GM23338 (cell line): ENCODE data around the gene PHF21A. TPM values are rescaled to one million over a fixed set of nuclear protein-coding genes. Genes with fewer than 3 reads are reported as not detected.

Experiments used
- ATAC-seq: fragments of 200-7000 bp; cut with Tn5 transposase; 3 replicates; pipeline ENCODE4 v1.9.1; 2020
- DNase-seq: peaks from one replicate; pipeline ENCODE4 v3.0.0-alpha.2; 2015; ENCODE audit warnings: low spot score
- H2AFZ ChIP-seq: fragments of 200-600 bp; sonication (generic); 2 replicates; pipeline ENCODE4 v1.8.0; 2016; ENCODE audit warnings: antibody characterized with exemption, mild to moderate bottlenecking, moderate library complexity
- H3F3A ChIP-seq: fragments of 200-600 bp; sonication (generic); replicated peaks from 2 replicates; pipeline ENCODE4 v1.8.0; 2017; ENCODE audit warnings: antibody characterized with exemption, mixed run types, low read depth
- H3K27ac ChIP-seq: fragments of 200-600 bp; sonication (generic); 2 replicates; pipeline ENCODE4 v1.6.1; 2016; ENCODE audit warnings: low read depth
- H3K27me3 ChIP-seq: fragments of 200-600 bp; sonication (generic); 2 replicates; pipeline ENCODE4 v1.8.0; 2016; ENCODE audit warnings: mild to moderate bottlenecking, mixed run types, moderate library complexity; ENCODE audit not compliant: insufficient read depth
- H3K36me3 ChIP-seq: fragments of 200-600 bp; sonication (generic); 2 replicates; pipeline ENCODE4 v1.8.0; 2016; ENCODE audit warnings: mild to moderate bottlenecking; ENCODE audit not compliant: insufficient read depth
- H3K4me1 ChIP-seq: fragments of 200-600 bp; sonication (generic); 2 replicates; pipeline ENCODE4 v1.8.0; 2016; ENCODE audit warnings: mild to moderate bottlenecking, moderate library complexity; ENCODE audit not compliant: insufficient read depth
- H3K4me2 ChIP-seq: fragments of 200-600 bp; sonication (generic); 2 replicates; pipeline ENCODE4 v1.7.1; 2017; ENCODE audit warnings: mixed run types
- H3K4me3 ChIP-seq: fragments of 200-600 bp; sonication (generic); 2 replicates; pipeline ENCODE4 v1.6.1; 2016; ENCODE audit warnings: mixed run types
- H3K79me2 ChIP-seq: fragments of 200-600 bp; sonication (generic); replicated peaks from 2 replicates; pipeline ENCODE4 v1.8.0; 2017; ENCODE audit warnings: mild to moderate bottlenecking; ENCODE audit not compliant: insufficient read depth
- H3K9me2 ChIP-seq: fragments of 200-600 bp; sonication (generic); 2 replicates; pipeline ENCODE4 v1.8.0; 2017; ENCODE audit not compliant: insufficient read depth
- H4K20me1 ChIP-seq: fragments of 200-600 bp; sonication (generic); replicated peaks from 2 replicates; pipeline ENCODE4 v1.8.0; 2017; ENCODE audit warnings: mild to moderate bottlenecking; ENCODE audit not compliant: insufficient read depth
- H3K27ac Mint-ChIP-seq: 2 replicates; pipeline ENCODE4 v1.8.0; 2020; ENCODE audit warnings: inconsistent platforms, mild to moderate bottlenecking, moderate library complexity, mixed read lengths
- H3K27me3 Mint-ChIP-seq: 3 replicates; pipeline ENCODE4 v1.8.0; 2022; ENCODE audit warnings: low read depth, mild to moderate bottlenecking, moderate library complexity, mixed read lengths, inconsistent platforms; ENCODE audit not compliant: insufficient read depth, poor library complexity
- H3K36me3 Mint-ChIP-seq: 3 replicates; pipeline ENCODE4 v1.8.0; 2021; ENCODE audit warnings: low read depth, mild to moderate bottlenecking, inconsistent platforms, moderate library complexity, mixed read lengths
- H3K4me1 Mint-ChIP-seq: 3 replicates; pipeline ENCODE4 v1.8.0; 2020; ENCODE audit warnings: mild to moderate bottlenecking, inconsistent platforms, mixed read lengths
- H3K4me3 Mint-ChIP-seq: 3 replicates; pipeline ENCODE4 v1.8.0; 2021; ENCODE audit warnings: moderate library complexity, mild to moderate bottlenecking, inconsistent platforms, mixed read lengths
- H3K9me3 Mint-ChIP-seq: 3 replicates; pipeline ENCODE4 v1.8.0; 2020; ENCODE audit warnings: moderate library complexity, mild to moderate bottlenecking, inconsistent platforms, mixed read lengths
- CREB1 ChIP-seq: fragments of 250-450 bp; sonication (Bioruptor Pico); IDR thresholded peaks from 2 replicates; pipeline ENCODE4 v1.5.0; 2020; ENCODE audit warnings: low read depth, mild to moderate bottlenecking, moderate library complexity
- EZH2 ChIP-seq: fragments of 200-600 bp; sonication (generic); IDR thresholded peaks from one replicate; pipeline ENCODE4 v1.8.0; 2017; ENCODE audit warnings: antibody characterized with exemption, mild to moderate bottlenecking, low read depth; ENCODE audit not compliant: unreplicated experiment
- EZH2phosphoT487 ChIP-seq: fragments of 200-600 bp; sonication (generic); IDR thresholded peaks from one replicate; pipeline ENCODE4 v1.8.1; 2018; ENCODE audit warnings: antibody characterized with exemption; ENCODE audit not compliant: unreplicated experiment
- JUNB ChIP-seq: IDR thresholded peaks from one replicate; pipeline ENCODE4 v1.6.1; 2016; ENCODE audit warnings: antibody characterized with exemption; ENCODE audit not compliant: unreplicated experiment
- NANOG ChIP-seq: IDR thresholded peaks from 2 replicates; pipeline ENCODE4 v1.6.1; 2016; ENCODE audit warnings: antibody characterized with exemption, borderline replicate concordance
- POLR2AphosphoS5 ChIP-seq: IDR thresholded peaks from 2 replicates; pipeline ENCODE4 v1.6.1; 2016; ENCODE audit warnings: antibody characterized with exemption, low read depth
- STAT1 ChIP-seq: IDR thresholded peaks from one replicate; pipeline ENCODE4 v1.6.1; 2016; ENCODE audit warnings: antibody characterized with exemption; ENCODE audit not compliant: unreplicated experiment
- ZNF114 ChIP-seq: fragments of 250-450 bp; sonication (Bioruptor Pico); IDR thresholded peaks from 2 replicates; pipeline ENCODE4 v1.5.0; 2020; ENCODE audit warnings: mild to moderate bottlenecking, moderate library complexity
- ZNF331 ChIP-seq: fragments of 250-450 bp; sonication (Bioruptor Pico); IDR thresholded peaks from 2 replicates; pipeline ENCODE4 v1.5.0; 2020; ENCODE audit warnings: low read depth, mild to moderate bottlenecking, moderate library complexity
- polyA plus RNA-seq: library from polyadenylated mRNA; unstranded; fragments of >200 nt; fragmentation: Nextera tagmentation; extraction: Ambion mirVana; gene quantifications from 2 replicates; pipeline ENCODE4 v1.2.1, GENCODE V29; 2016
- total RNA-seq: library from RNA; depleted of rRNA; stranded (reverse); fragments of >200 nt; shearing (Covaris generic); gene quantifications from 2 replicates; pipeline ENCODE4 v1.2.3, GENCODE V29; 2014
- TF ChIP-seq, protein P1 (sequence below): IDR thresholded peaks from 2 replicates; pipeline ENCODE4 v1.6.1; 2016; ENCODE audit warnings: antibody characterized with exemption
- TF ChIP-seq, protein P2 (sequence below), 2 experiments: fragments of 200-600 bp in 1 of 2; sonication (generic) in 1 of 2; conservative IDR thresholded peaks; 2 replicates each; pipeline versions ENCODE4 v1.5.1 to v1.6.1; 2016 to 2017; ENCODE audit warnings: antibody characterized with exemption in 2 of 2, low read depth in 2 of 2, mild to moderate bottlenecking in 2 of 2, moderate library complexity in 1 of 2
- TF ChIP-seq, protein P3 (sequence below): IDR thresholded peaks from one replicate; pipeline ENCODE4 v1.6.1; 2018; ENCODE audit warnings: antibody characterized with exemption; ENCODE audit not compliant: unreplicated experiment
- TF ChIP-seq, protein P4 (sequence below): fragments of 250-450 bp; sonication (Bioruptor Pico); IDR thresholded peaks from 2 replicates; pipeline ENCODE4 v1.5.0; 2020; ENCODE audit warnings: mild to moderate bottlenecking, moderate library complexity

Gene PHF21A
- total and polyA plus RNA-seq, 2 experiments from 2014 or later = 21.7 to 23.6 TPM

DNA sequence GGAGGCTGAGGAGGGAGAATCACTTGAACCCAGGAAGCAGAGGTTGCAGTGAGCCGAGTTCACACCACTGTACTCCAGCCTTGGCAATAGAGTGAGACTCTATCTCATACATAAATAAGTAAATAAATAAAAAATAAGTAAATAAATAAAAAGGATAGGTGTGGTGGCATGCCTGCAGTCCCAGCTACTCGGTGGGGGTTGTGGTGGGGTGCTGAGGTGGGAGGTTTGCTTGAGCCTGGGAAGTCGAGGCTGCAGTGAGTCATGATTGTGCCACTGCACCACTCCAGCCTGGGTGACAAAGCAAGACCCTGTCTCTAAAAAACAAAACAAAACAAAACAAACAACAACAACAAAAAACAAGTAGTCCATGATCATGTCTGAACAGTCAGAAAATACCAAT is 195.7 kb downstream of the PHF21A start:
- H3K27ac Mint-ChIP-seq = no peak overlapping the region
- peaks cover 23% of the 10 kb centered on the region for H3K4me1 Mint-ChIP-seq
- Histone ChIP-seq H3K27ac (no peak overlapping the region), H4K20me1 (peaks cover 6% of the 10 kb centered on the region; the same call in 1 of the 2 replicates), H2AFZ (no peak overlapping the region), H3K27me3 (peaks cover 6% of the 10 kb centered on the region; the same call in 1 of the 2 replicates), H3K79me2 (peaks cover 19% of the 10 kb centered on the region), H3F3A (peaks cover 14% of the 10 kb centered on the region), H3K36me3 (no peaks in the 10 kb centered on the region), H3K4me3 (no peak overlapping the region), H3K4me2 (no peak overlapping the region), H3K4me1 (peaks cover 20% of the 10 kb centered on the region), H3K9me2 (no peaks in the 10 kb centered on the region)
- DNase-seq (no peak), ATAC-seq (no peak)
- peaks cover 22% of the 10 kb centered on the region for H3K27me3 Mint-ChIP-seq
- TF ChIP-seq EZH2 (no peak), POLR2AphosphoS5 (no peak), EZH2phosphoT487 (no peak), ZNF114 (CRISPR knock-in tag) (no peak), JUNB (no peak), STAT1 (no peak), CREB1 (no peak), ZNF331 (CRISPR knock-in tag) (no peak), NANOG (no peak)
- TF ChIP-seq, protein P1, sequence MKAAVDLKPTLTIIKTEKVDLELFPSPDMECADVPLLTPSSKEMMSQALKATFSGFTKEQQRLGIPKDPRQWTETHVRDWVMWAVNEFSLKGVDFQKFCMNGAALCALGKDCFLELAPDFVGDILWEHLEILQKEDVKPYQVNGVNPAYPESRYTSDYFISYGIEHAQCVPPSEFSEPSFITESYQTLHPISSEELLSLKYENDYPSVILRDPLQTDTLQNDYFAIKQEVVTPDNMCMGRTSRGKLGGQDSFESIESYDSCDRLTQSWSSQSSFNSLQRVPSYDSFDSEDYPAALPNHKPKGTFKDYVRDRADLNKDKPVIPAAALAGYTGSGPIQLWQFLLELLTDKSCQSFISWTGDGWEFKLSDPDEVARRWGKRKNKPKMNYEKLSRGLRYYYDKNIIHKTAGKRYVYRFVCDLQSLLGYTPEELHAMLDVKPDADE = no peak
- TF ChIP-seq, protein P2, sequence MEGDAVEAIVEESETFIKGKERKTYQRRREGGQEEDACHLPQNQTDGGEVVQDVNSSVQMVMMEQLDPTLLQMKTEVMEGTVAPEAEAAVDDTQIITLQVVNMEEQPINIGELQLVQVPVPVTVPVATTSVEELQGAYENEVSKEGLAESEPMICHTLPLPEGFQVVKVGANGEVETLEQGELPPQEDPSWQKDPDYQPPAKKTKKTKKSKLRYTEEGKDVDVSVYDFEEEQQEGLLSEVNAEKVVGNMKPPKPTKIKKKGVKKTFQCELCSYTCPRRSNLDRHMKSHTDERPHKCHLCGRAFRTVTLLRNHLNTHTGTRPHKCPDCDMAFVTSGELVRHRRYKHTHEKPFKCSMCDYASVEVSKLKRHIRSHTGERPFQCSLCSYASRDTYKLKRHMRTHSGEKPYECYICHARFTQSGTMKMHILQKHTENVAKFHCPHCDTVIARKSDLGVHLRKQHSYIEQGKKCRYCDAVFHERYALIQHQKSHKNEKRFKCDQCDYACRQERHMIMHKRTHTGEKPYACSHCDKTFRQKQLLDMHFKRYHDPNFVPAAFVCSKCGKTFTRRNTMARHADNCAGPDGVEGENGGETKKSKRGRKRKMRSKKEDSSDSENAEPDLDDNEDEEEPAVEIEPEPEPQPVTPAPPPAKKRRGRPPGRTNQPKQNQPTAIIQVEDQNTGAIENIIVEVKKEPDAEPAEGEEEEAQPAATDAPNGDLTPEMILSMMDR (conservative IDR thresholded peaks at IDR 0.05; ENCODE audit: low read depth in 2 of 2) = no peak
- TF ChIP-seq, protein P3, sequence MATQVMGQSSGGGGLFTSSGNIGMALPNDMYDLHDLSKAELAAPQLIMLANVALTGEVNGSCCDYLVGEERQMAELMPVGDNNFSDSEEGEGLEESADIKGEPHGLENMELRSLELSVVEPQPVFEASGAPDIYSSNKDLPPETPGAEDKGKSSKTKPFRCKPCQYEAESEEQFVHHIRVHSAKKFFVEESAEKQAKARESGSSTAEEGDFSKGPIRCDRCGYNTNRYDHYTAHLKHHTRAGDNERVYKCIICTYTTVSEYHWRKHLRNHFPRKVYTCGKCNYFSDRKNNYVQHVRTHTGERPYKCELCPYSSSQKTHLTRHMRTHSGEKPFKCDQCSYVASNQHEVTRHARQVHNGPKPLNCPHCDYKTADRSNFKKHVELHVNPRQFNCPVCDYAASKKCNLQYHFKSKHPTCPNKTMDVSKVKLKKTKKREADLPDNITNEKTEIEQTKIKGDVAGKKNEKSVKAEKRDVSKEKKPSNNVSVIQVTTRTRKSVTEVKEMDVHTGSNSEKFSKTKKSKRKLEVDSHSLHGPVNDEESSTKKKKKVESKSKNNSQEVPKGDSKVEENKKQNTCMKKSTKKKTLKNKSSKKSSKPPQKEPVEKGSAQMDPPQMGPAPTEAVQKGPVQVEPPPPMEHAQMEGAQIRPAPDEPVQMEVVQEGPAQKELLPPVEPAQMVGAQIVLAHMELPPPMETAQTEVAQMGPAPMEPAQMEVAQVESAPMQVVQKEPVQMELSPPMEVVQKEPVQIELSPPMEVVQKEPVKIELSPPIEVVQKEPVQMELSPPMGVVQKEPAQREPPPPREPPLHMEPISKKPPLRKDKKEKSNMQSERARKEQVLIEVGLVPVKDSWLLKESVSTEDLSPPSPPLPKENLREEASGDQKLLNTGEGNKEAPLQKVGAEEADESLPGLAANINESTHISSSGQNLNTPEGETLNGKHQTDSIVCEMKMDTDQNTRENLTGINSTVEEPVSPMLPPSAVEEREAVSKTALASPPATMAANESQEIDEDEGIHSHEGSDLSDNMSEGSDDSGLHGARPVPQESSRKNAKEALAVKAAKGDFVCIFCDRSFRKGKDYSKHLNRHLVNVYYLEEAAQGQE = no peak
- TF ChIP-seq, protein P4, sequence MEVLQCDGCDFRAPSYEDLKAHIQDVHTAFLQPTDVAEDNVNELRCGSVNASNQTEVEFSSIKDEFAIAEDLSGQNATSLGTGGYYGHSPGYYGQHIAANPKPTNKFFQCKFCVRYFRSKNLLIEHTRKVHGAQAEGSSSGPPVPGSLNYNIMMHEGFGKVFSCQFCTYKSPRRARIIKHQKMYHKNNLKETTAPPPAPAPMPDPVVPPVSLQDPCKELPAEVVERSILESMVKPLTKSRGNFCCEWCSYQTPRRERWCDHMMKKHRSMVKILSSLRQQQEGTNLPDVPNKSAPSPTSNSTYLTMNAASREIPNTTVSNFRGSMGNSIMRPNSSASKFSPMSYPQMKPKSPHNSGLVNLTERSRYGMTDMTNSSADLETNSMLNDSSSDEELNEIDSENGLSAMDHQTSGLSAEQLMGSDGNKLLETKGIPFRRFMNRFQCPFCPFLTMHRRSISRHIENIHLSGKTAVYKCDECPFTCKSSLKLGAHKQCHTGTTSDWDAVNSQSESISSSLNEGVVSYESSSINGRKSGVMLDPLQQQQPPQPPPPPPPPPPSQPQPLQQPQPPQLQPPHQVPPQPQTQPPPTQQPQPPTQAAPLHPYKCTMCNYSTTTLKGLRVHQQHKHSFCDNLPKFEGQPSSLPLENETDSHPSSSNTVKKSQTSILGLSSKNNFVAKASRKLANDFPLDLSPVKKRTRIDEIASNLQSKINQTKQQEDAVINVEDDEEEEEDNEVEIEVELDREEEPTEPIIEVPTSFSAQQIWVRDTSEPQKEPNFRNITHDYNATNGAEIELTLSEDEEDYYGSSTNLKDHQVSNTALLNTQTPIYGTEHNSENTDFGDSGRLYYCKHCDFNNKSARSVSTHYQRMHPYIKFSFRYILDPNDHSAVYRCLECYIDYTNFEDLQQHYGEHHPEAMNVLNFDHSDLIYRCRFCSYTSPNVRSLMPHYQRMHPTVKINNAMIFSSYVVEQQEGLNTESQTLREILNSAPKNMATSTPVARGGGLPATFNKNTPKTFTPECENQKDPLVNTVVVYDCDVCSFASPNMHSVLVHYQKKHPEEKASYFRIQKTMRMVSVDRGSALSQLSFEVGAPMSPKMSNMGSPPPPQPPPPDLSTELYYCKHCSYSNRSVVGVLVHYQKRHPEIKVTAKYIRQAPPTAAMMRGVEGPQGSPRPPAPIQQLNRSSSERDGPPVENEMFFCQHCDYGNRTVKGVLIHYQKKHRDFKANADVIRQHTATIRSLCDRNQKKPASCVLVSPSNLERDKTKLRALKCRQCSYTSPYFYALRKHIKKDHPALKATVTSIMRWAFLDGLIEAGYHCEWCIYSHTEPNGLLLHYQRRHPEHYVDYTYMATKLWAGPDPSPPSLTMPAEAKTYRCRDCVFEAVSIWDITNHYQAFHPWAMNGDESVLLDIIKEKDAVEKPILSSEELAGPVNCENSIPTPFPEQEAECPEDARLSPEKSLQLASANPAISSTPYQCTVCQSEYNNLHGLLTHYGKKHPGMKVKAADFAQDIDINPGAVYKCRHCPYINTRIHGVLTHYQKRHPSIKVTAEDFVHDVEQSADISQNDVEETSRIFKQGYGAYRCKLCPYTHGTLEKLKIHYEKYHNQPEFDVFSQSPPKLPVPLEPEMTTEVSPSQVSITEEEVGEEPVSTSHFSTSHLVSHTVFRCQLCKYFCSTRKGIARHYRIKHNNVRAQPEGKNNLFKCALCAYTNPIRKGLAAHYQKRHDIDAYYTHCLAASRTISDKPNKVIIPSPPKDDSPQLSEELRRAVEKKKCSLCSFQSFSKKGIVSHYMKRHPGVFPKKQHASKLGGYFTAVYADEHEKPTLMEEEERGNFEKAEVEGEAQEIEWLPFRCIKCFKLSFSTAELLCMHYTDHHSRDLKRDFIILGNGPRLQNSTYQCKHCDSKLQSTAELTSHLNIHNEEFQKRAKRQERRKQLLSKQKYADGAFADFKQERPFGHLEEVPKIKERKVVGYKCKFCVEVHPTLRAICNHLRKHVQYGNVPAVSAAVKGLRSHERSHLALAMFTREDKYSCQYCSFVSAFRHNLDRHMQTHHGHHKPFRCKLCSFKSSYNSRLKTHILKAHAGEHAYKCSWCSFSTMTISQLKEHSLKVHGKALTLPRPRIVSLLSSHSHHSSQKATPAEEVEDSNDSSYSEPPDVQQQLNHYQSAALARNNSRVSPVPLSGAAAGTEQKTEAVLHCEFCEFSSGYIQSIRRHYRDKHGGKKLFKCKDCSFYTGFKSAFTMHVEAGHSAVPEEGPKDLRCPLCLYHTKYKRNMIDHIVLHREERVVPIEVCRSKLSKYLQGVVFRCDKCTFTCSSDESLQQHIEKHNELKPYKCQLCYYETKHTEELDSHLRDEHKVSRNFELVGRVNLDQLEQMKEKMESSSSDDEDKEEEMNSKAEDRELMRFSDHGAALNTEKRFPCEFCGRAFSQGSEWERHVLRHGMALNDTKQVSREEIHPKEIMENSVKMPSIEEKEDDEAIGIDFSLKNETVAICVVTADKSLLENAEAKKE (CRISPR knock-in tag) = no peak
- peaks cover 45% of the 10 kb centered on the region for H3K36me3 Mint-ChIP-seq
- no peaks in the 10 kb centered on the region; the same call in 2 of the 3 replicates for H3K9me3 Mint-ChIP-seq
- H3K4me3 Mint-ChIP-seq = no peak overlapping the region; the same call in 2 of the 3 replicates
